Gastroesophageal sphincter (tissue), 4 donors: Measurements from ENCODE around the gene MRPL53. TPM values are rescaled to one million over a fixed set of nuclear protein-coding genes. Genes with fewer than 3 reads are reported as not detected.

Experiments used
- ATAC-seq: fragments of 150-250 bp; one replicate; pipeline ENCODE4 v1.9.1; 2016; ENCODE audit warnings: mild to moderate bottlenecking, moderate library complexity
- H3K27ac ChIP-seq, 4 donors: fragments of 200-600 bp; sonication (generic) in 3 of 4; 1 replicate in 3 of 4; 2 replicates in 1 of 4; pipeline ENCODE4 v1.5.1; 2016 to 2019
- H3K27me3 ChIP-seq: fragments of 200-600 bp; sonication (generic); one replicate; pipeline ENCODE4 v1.5.1; 2019
- H3K36me3 ChIP-seq, 2 donors: fragments of 200-600 bp; sonication (generic); one replicate each; pipeline ENCODE4 v1.5.1; 2019; ENCODE audit warnings: control low read depth in 1 of 2
- H3K4me1 ChIP-seq, 3 donors: fragments of 200-600 bp; sonication (generic); 1 replicate in 2 of 3; 2 replicates in 1 of 3; pipeline ENCODE4 v1.5.1; 2016 to 2019; ENCODE audit warnings: control low read depth in 2 of 3
- H3K4me3 ChIP-seq, 2 donors: fragments of 200-600 bp; sonication (generic); one replicate each; pipeline ENCODE4 v1.5.1; 2019; ENCODE audit warnings: mild to moderate bottlenecking in 1 of 2, moderate library complexity in 1 of 2
- H3K9me3 ChIP-seq, 3 donors: fragments of 200-600 bp; sonication (generic); one replicate each; pipeline ENCODE4 v1.5.1; 2017 to 2019; ENCODE audit warnings: control low read depth in 2 of 3
- EP300 ChIP-seq: sonication (generic); formaldehyde crosslinking; IDR thresholded peaks from one replicate; pipeline ENCODE4 v1.6.1; 2017; ENCODE audit warnings: antibody characterized with exemption, mild to moderate bottlenecking
- POLR2A ChIP-seq, 2 donors: fragments of 450-650 bp; IDR thresholded peaks; one replicate each; pipeline ENCODE4 v1.6.1; 2017; ENCODE audit warnings: antibody characterized with exemption in 2 of 2, mild to moderate bottlenecking in 2 of 2, moderate library complexity in 1 of 2
- POLR2AphosphoS5 ChIP-seq: sonication (generic); formaldehyde crosslinking; IDR thresholded peaks from one replicate; pipeline ENCODE4 v1.6.1; 2017; ENCODE audit warnings: antibody characterized with exemption
- WGBS, 2 donors: methylation state at CpG; one replicate each; pipeline ENCODE4 v1.1.5; 2018; ENCODE audit warnings: low coverage in 1 of 2; 5-methylcytosine and 5-hydroxymethylcytosine counted together
- total RNA-seq, 4 donors: library from RNA; depleted of rRNA; stranded (reverse); fragments of >200 nt; gene quantifications; one replicate each; pipeline ENCODE4 v1.1.0, GENCODE V29; 2016
- TF ChIP-seq, protein P1 (sequence below), 4 experiments: fragments of 200-600 bp in 2 of 4; fragments of 450-650 bp in 2 of 4; sonication (generic) in 1 of 4; IDR thresholded peaks; one replicate each; pipeline ENCODE4 v1.5.1; 2017 to 2019; ENCODE audit warnings: antibody characterized with exemption in 4 of 4, mild to moderate bottlenecking in 2 of 4, moderate library complexity in 2 of 4

The MRPL53 gene
- total RNA-seq, 4 donors from 2014 or later: 18.0 to 76.7 (median 30.2) TPM

DNA sequence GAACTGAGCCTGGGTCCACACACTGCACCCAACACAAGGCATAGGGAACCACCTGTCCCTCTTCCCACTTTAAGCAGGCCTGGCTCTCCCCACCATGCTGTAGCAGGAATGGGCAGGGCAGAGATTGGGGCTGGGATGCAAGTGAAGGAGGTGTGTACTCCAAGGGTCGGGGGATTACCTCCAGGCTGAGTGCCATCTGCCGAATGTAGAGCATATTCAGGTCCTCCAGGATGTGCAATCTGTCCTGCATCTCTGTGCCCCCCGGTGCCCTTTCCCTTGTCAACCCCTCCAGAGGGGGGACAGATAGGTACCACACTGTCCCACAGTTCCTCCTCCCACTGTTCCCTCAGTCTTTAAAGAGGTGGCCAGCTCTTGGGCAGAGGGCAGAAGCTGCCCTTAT, 33.1 kb downstream of the MRPL53 start:
- H3K4me3 ChIP-seq: peak overlapping the region; percentile 48 to 49
- peaks cover 0 to 66% (median 13%) of the 10 kb centered on the region in 3 donors for H3K4me1 ChIP-seq
- peak overlapping the region in 3 of 4 donors; percentile 70 to 88 (median 84) for H3K27ac ChIP-seq
- ATAC-seq: no peak
- WGBS, 2 donors: 0% methylated on average over 1 of the region's 3 CpGs; no CpG with 5 or more reads in 1 of the 2 donors
- TF ChIP-seq, protein P1, sequence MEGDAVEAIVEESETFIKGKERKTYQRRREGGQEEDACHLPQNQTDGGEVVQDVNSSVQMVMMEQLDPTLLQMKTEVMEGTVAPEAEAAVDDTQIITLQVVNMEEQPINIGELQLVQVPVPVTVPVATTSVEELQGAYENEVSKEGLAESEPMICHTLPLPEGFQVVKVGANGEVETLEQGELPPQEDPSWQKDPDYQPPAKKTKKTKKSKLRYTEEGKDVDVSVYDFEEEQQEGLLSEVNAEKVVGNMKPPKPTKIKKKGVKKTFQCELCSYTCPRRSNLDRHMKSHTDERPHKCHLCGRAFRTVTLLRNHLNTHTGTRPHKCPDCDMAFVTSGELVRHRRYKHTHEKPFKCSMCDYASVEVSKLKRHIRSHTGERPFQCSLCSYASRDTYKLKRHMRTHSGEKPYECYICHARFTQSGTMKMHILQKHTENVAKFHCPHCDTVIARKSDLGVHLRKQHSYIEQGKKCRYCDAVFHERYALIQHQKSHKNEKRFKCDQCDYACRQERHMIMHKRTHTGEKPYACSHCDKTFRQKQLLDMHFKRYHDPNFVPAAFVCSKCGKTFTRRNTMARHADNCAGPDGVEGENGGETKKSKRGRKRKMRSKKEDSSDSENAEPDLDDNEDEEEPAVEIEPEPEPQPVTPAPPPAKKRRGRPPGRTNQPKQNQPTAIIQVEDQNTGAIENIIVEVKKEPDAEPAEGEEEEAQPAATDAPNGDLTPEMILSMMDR (IDR thresholded peaks at IDR 0.05): no peak
- TF ChIP-seq EP300 (no peak), POLR2A (IDR thresholded peaks at IDR 0.05) (no peak), POLR2AphosphoS5 (no peak)
- H3K9me3 ChIP-seq: no peaks in the 10 kb centered on the region
- no peaks in the 10 kb centered on the region for H3K36me3 ChIP-seq
- H3K27me3 ChIP-seq: peaks cover 29% of the 10 kb centered on the region

DNA sequence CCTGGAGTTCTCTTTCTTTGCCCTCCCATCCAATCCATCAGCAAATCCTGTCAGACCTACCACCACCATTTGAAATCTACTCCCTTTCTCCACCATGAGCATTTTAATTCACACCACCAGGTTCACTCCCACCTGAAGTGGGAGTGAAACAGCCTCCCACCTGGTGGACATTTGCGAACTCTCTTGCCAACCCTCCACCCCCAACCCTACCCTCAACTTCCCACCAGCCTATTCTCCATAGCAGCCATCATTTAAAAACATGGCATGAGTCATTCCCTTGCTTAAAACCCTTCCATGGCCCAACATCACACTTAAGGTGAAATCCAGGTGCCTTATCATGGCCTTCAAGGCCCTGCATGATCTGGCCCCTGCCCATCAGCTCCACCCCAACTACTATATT, 34.2 kb downstream of the MRPL53 start:
- Histone ChIP-seq H3K4me1 (peaks cover 0 to 66% (median 13%) of the 10 kb centered on the region in 3 donors), H3K27me3 (peaks cover 24% of the 10 kb centered on the region), H3K36me3 (no peaks in the 10 kb centered on the region), H3K4me3 (peak overlapping the region in 1 of 2 donors; percentile 3), H3K9me3 (no peaks in the 10 kb centered on the region), H3K27ac (no peak overlapping the region)
- no peak for ATAC-seq
- 75 to 86% methylated on average over 1 of the region's 1 CpG for WGBS, 2 donors
- no peak for TF ChIP-seq POLR2AphosphoS5
- TF ChIP-seq, protein P1 (IDR thresholded peaks at IDR 0.05): no peak
- no peak for TF ChIP-seq POLR2A (IDR thresholded peaks at IDR 0.05)
- no peak for TF ChIP-seq EP300

DNA sequence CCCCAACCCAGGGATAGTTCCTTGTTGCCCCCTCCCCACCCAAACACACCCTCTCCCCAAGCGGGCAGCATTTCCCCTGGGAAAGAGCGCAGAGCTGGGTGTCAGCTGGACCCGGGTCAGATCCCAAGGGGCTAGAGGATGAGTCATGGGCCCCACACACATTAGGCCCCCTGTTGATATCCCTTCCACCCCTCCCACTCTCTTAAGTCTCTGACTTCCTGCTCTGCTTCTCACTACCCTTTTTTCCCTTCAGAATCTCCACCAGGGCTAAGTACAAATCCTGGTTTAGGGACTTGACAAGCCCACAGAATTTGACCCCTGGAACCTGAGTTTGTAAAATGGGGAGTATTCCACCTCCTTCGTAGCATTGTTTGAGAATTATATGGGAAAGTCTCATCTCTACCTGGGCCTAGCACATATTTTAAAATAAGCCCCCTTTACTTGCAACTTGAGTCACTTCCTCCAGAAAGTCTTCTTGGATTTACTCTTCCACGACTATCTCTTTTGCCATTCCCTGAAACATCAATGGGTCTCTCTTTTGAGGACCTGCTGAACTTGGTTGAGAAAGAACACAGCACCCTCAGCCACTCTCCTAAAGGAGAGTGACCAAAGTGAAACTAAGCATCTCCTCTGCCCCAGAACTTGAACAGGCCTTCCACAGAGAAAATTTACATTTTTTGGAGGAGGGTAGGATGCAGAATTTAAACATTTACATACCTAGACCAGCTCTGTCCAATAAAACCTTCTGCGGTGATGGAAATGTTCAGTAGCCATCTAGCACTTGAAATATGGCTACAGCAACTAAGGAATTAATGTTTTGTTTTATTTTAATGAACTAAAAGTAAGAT, 35.4 kb downstream of the MRPL53 start:
- H3K27me3 ChIP-seq: peaks cover 15% of the 10 kb centered on the region
- peaks cover 0 to 64% (median 13%) of the 10 kb centered on the region in 3 donors for H3K4me1 ChIP-seq
- WGBS, 2 donors: 72 to 80% methylated on average over 4 to 6 of the region's 6 CpGs
- no peaks in the 10 kb centered on the region for H3K9me3 ChIP-seq
- TF ChIP-seq POLR2A (IDR thresholded peaks at IDR 0.05) (no peak), POLR2AphosphoS5 (no peak), EP300 (no peak)
- TF ChIP-seq, protein P1 (IDR thresholded peaks at IDR 0.05): no peak
- peaks cover 0 to 6% of the 10 kb centered on the region in 2 donors for H3K36me3 ChIP-seq
- peak overlapping the region in 2 of 4 donors; percentile 27 to 50 for H3K27ac ChIP-seq
- H3K4me3 ChIP-seq: peak overlapping the region in 1 of 2 donors; percentile 30
- no peak for ATAC-seq

DNA sequence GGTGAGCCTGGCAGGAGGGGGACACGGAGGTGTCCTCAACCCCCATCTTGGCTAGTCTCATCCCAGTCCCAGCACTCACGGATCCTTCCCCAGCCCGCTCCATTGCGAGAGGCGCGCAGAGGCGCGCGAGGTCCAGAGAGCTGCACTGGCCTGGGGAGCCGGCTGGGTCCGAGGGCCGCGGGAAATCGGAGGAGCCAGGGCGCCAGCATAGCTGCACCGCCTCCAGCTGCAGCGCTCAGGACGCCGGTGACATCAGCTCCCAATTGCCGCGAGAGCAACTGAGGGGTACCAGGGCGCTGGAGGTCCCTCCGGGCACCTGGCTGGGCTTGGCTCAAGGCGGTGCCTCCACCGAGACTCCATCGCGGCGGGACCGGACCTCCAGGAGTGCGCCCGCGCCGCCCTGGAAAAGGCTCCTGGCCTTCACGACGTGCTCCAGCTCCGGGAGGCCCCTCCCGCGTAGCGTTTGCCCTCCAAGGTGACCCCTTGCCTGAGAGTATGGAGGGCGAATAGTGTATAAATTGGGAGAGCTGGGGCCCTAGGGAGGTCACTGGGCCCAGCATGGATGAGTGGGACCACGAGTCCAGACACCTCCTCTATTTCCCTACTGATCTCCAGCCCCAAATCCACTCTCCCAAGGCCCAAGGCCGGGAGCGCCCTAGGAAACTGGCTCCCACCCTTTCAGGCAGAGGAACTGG, 36.2 kb downstream of the MRPL53 start:
- TF ChIP-seq EP300: no peak
- TF ChIP-seq POLR2A (IDR thresholded peaks at IDR 0.05): no peak
- no peak for TF ChIP-seq POLR2AphosphoS5
- TF ChIP-seq, protein P1 (IDR thresholded peaks at IDR 0.05): no peak
- peak overlapping the region in 2 of 4 donors; percentile 27 to 50 for H3K27ac ChIP-seq
- WGBS, 2 donors: 47% methylated on average over 3 of the region's 43 CpGs; no CpG with 5 or more reads in 1 of the 2 donors
- H3K4me1 ChIP-seq: peaks cover 0 to 56% (median 13%) of the 10 kb centered on the region in 3 donors
- H3K4me3 ChIP-seq: peak overlapping the region in 1 of 2 donors; percentile 30
- H3K27me3 ChIP-seq: peaks cover 7% of the 10 kb centered on the region
- no peak for ATAC-seq
- no peaks in the 10 kb centered on the region for H3K9me3 ChIP-seq
- H3K36me3 ChIP-seq: peaks cover 0 to 14% of the 10 kb centered on the region in 2 donors
